ENCODE results near the gene MED25. TPM values are rescaled to one million over a fixed set of nuclear protein-coding genes. Genes with fewer than 3 reads are reported as not detected.

Gene MED25
- total RNA-seq, 1 experiment from 2014 or later: 81.2 TPM

- TF ChIP-seq STAT6 (CRISPR knock-in tag; conservative IDR thresholded peaks at IDR 0.05; ENCODE audit: low read depth) (no peak), ZBTB43 (CRISPR knock-in tag; IDR thresholded peaks at IDR 0.05) (no peak), MYBL2 (CRISPR knock-in tag; IDR thresholded peaks at IDR 0.05) (0 out of 2 replicates have a peak, but pooled peaks have one; percentile 26), NFE2L1 (CRISPR knock-in tag; IDR thresholded peaks at IDR 0.05) (peak; percentile 18; the same call in 1 of the 2 replicates), EMX1 (CRISPR knock-in tag; IDR thresholded peaks at IDR 0.05) (0 out of 2 replicates have a peak, but pooled peaks have one; percentile 26), GTF2I (CRISPR knock-in tag; conservative IDR thresholded peaks at IDR 0.05) (no peak), IRF2 (CRISPR knock-in tag; IDR thresholded peaks at IDR 0.05; ENCODE audit: borderline replicate concordance, low read depth) (no peak), E2F1 (CRISPR knock-in tag; IDR thresholded peaks at IDR 0.05) (no peak), NFYB (CRISPR knock-in tag; conservative IDR thresholded peaks at IDR 0.05; ENCODE audit: low read depth) (0 out of 2 replicates have a peak, but pooled peaks have one; percentile 12), E2F5 (CRISPR knock-in tag; IDR thresholded peaks at IDR 0.05) (peak; percentile 73; the same call in 1 of the 2 replicates), FOXK1 (CRISPR knock-in tag; IDR thresholded peaks at IDR 0.05) (peak; percentile 17; the same call in 1 of the 2 replicates), CREM (CRISPR knock-in tag; IDR thresholded peaks at IDR 0.05) (peak; percentile 91; the same call in 1 of the 2 replicates)
These were observed 32.6 kb downstream of the MED25 start, which contains the start of gene PTOV1 (continued) for GRCh38 chr19:49850487-49851342.

- Mint-ChIP-seq H3K4me3 (peak overlapping the region; percentile 80), H3K4me1 (peaks cover 22% of the 10 kb centered on the region), H3K27ac (peak overlapping the region; percentile 76), H3K9me3 (peaks cover 10% of the 10 kb centered on the region), H3K36me3 (peaks cover 28% of the 10 kb centered on the region), H3K27me3 (ENCODE audit: low read depth) (peaks cover 3% of the 10 kb centered on the region; the same call in 1 of the 2 replicates)
- peak; percentile 3 for ATAC-seq
- CTCF ChIA-PET: interaction anchor here (1.5 to 2.5 kb wide), 2 partner anchors 38 to 39 kb away, joined by 4 to 22 read pairs; partner anchors contain the start of gene FUZ
- DNase-seq (ENCODE audit: low spot score): peak; percentile 71
- POLR2A ChIA-PET: interaction anchor here (1.5 to 2.6 kb wide), 4 partner anchors 14 to 85 kb away, joined by 4 to 13 read pairs (median 6); partner anchors contain the start of genes AKT1S1, AP2A1 and TBC1D17
- TF ChIP-seq ZSCAN18 (CRISPR knock-in tag; IDR thresholded peaks at IDR 0.05): no peak
- TF ChIP-seq E2F5 (CRISPR knock-in tag; IDR thresholded peaks at IDR 0.05): no peak
- TF ChIP-seq IRF2 (CRISPR knock-in tag; IDR thresholded peaks at IDR 0.05; ENCODE audit: borderline replicate concordance, low read depth): no peak
- TF ChIP-seq JUN (CRISPR knock-in tag; IDR thresholded peaks at IDR 0.05): no peak
- TF ChIP-seq ZNF416 (CRISPR knock-in tag; IDR thresholded peaks at IDR 0.05): no peak
- TF ChIP-seq ZNF317 (CRISPR knock-in tag; IDR thresholded peaks at IDR 0.05; ENCODE audit: borderline replicate concordance, low read depth): no peak
- TF ChIP-seq USF1 (CRISPR knock-in tag; IDR thresholded peaks at IDR 0.05): no peak
- TF ChIP-seq FOXP1 (CRISPR knock-in tag; IDR thresholded peaks at IDR 0.05; ENCODE audit: borderline replicate concordance): no peak
- TF ChIP-seq ATF3 (CRISPR knock-in tag; conservative IDR thresholded peaks at IDR 0.05): no peak
- no peak for TF ChIP-seq OVOL2 (CRISPR knock-in tag; IDR thresholded peaks at IDR 0.05; ENCODE audit: borderline replicate concordance)
- no peak; the same call in 1 of the 2 replicates for TF ChIP-seq HMGXB4 (CRISPR knock-in tag; IDR thresholded peaks at IDR 0.05)
These were observed 33.6 kb downstream of the MED25 start for GRCh38 chr19:49851456-49852259.

Measured in WTC11 (cell line).